Measurements from ENCODE around the gene LIN7B. TPM values are rescaled to one million over a fixed set of nuclear protein-coding genes. Genes with fewer than 3 reads are reported as not detected.

LIN7B gene
- total RNA-seq, 1 experiment from 2014 or later = 7.0 TPM

GRCh38 chr19:49098795-49099194, 15.4 kb upstream of the LIN7B start:
- DNase-seq = no peak
- peaks cover 80% of the 10 kb centered on the region for H3K36me3 Mint-ChIP-seq (ENCODE audit: insufficient read depth, unreplicated experiment)
- intact Hi-C loops (cut with micrococcal nuclease; ENCODE audit: unreplicated experiment) = loop anchor here (5.0 kb wide), 1 partner anchor 109 kb away; no protein-coding TSS in a partner anchor
- H3K4me1 Mint-ChIP-seq (ENCODE audit: low read depth, unreplicated experiment) = peaks cover 7% of the 10 kb centered on the region
- H3K27ac Mint-ChIP-seq (ENCODE audit: unreplicated experiment) = no peak overlapping the region
- no peak overlapping the region for H3K4me3 Mint-ChIP-seq (ENCODE audit: low read depth, unreplicated experiment)
- TF ChIP-seq CTCF (IDR thresholded peaks at IDR 0.05; ENCODE audit: unreplicated experiment) = no peak
- BruUV-seq (replicated peaks) = no TSS peak
- H3K9me3 Mint-ChIP-seq (ENCODE audit: low read depth, unreplicated experiment) = no peaks in the 10 kb centered on the region
- H3K27me3 Mint-ChIP-seq (ENCODE audit: unreplicated experiment) = no peaks in the 10 kb centered on the region
- CTCF ChIA-PET = interaction anchor here (1.6 to 2.1 kb wide), 3 partner anchors 12 to 109 kb away, joined by 9 to 35 read pairs (median 27); partner anchors contain the start of gene LIN7B

- H3K27me3 Mint-ChIP-seq (ENCODE audit: unreplicated experiment) = no peaks in the 10 kb centered on the region
- H3K9me3 Mint-ChIP-seq (ENCODE audit: low read depth, unreplicated experiment) = no peaks in the 10 kb centered on the region
- H3K4me3 Mint-ChIP-seq (ENCODE audit: low read depth, unreplicated experiment) = no peak overlapping the region
- peaks cover 85% of the 10 kb centered on the region for H3K36me3 Mint-ChIP-seq (ENCODE audit: insufficient read depth, unreplicated experiment)
- CTCF ChIA-PET = interaction anchor here (0.7 to 1.7 kb wide), 2 partner anchors 98 to 104 kb away, joined by 3 to 5 read pairs; no protein-coding TSS in a partner anchor
- no peak for TF ChIP-seq CTCF (IDR thresholded peaks at IDR 0.05; ENCODE audit: unreplicated experiment)
- H3K27ac Mint-ChIP-seq (ENCODE audit: unreplicated experiment) = peak overlapping the region; percentile 1
- peaks cover 7% of the 10 kb centered on the region for H3K4me1 Mint-ChIP-seq (ENCODE audit: low read depth, unreplicated experiment)
- DNase-seq = no peak
- BruUV-seq (replicated peaks) = no TSS peak
- intact Hi-C loops (cut with micrococcal nuclease; ENCODE audit: unreplicated experiment) = no loop called here
Observed at GRCh38 chr19:49101160-49101559, 13.0 kb upstream of the LIN7B start.

GRCh38 chr19:49102303-49102702, 11.9 kb upstream of the LIN7B start:
- no peaks in the 10 kb centered on the region for H3K9me3 Mint-ChIP-seq (ENCODE audit: low read depth, unreplicated experiment)
- intact Hi-C loops (cut with micrococcal nuclease; ENCODE audit: unreplicated experiment) = no loop called here
- CTCF ChIA-PET = interaction anchor here (0.5 kb wide), 1 partner anchor 96 kb away, joined by 18 read pairs; no protein-coding TSS in a partner anchor
- TF ChIP-seq CTCF (IDR thresholded peaks at IDR 0.05; ENCODE audit: unreplicated experiment) = no peak
- H3K27me3 Mint-ChIP-seq (ENCODE audit: unreplicated experiment) = no peaks in the 10 kb centered on the region
- peaks cover 87% of the 10 kb centered on the region for H3K36me3 Mint-ChIP-seq (ENCODE audit: insufficient read depth, unreplicated experiment)
- H3K4me1 Mint-ChIP-seq (ENCODE audit: low read depth, unreplicated experiment) = peaks cover 7% of the 10 kb centered on the region
- BruUV-seq (replicated peaks) = no TSS peak
- no peak for DNase-seq
- no peak overlapping the region for H3K4me3 Mint-ChIP-seq (ENCODE audit: low read depth, unreplicated experiment)
- no peak overlapping the region for H3K27ac Mint-ChIP-seq (ENCODE audit: unreplicated experiment)

- CTCF ChIA-PET = no interaction called here
- no peak overlapping the region for H3K4me3 Mint-ChIP-seq (ENCODE audit: low read depth, unreplicated experiment)
- no peak for DNase-seq
- H3K4me1 Mint-ChIP-seq (ENCODE audit: low read depth, unreplicated experiment) = peaks cover 7% of the 10 kb centered on the region
- intact Hi-C loops (cut with micrococcal nuclease; ENCODE audit: unreplicated experiment) = no loop called here
- no peak overlapping the region for H3K27ac Mint-ChIP-seq (ENCODE audit: unreplicated experiment)
- no peaks in the 10 kb centered on the region for H3K9me3 Mint-ChIP-seq (ENCODE audit: low read depth, unreplicated experiment)
- no peak for TF ChIP-seq CTCF (IDR thresholded peaks at IDR 0.05; ENCODE audit: unreplicated experiment)
- BruUV-seq (replicated peaks) = TSS peak; percentile 8
- H3K27me3 Mint-ChIP-seq (ENCODE audit: unreplicated experiment) = no peaks in the 10 kb centered on the region
- H3K36me3 Mint-ChIP-seq (ENCODE audit: insufficient read depth, unreplicated experiment) = peaks cover 86% of the 10 kb centered on the region
Observed at GRCh38 chr19:49103331-49104085, 10.7 kb upstream of the LIN7B start.
